Measurements from ENCODE around the gene C13orf46. TPM values are rescaled to one million over a fixed set of nuclear protein-coding genes. Genes with fewer than 3 reads are reported as not detected.

C13orf46 gene
- total and polyA plus RNA-seq, 2 of the 8 experiments (the other 6 are each of a cell fraction or from before 2014, with no cell fraction given) = 0.23 to 0.28 TPM

DNA sequence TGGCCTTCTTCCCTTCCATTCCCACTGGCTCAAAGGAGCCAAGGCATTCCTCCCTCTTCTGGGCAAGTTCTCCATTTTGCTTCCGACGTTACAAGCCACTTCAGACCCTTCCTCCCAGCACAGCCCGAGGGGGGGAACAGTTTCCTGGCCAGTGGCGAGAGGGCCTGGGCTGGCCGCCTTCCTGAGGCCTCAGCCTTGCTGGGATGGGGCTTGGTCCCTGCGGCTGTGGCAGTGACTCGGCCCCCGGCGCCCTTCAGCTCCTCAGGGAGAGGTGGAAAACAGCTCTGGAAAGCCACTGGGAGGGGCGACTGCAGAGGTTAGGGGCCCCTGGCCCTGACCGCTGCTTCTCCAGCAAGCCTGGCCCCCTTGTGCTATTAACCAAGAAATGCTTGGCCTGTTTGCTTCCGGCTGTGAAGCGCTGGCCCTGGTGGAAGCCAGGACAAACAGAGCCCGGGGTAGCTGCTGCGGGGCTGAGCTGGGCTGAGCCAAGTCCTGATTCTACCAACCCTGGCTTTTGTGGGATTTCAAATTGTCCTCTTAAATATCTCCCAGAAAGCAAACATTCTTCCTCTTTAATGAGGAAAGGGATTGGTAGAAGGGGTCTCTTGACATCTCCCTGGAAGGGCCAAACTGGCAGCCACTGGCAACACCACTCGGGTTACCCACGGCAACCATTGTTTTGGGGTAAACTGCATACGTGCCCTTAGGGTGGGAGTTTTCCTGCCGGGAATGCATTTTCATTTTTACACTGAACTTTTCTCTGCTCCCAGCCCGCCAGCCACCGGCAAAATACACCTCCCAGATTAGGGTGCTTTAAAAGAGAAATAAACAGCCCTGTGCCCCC is 38.7 kb downstream of the C13orf46 start:
- no peak overlapping the region for H3K18ac ChIP-seq (ENCODE audit: extremely low read depth, low read length)
- no peak overlapping the region for H3K27ac ChIP-seq (ENCODE audit: low read depth, low read length)
- CTCF ChIA-PET (ENCODE audit: partially characterized antibody) = interaction anchor here (1.1 to 1.2 kb wide), 2 partner anchors 12 to 121 kb away, joined by 3 read pairs; no protein-coding TSS in a partner anchor

More for the DNA sequence above, 38.7 kb downstream of the C13orf46 start:
- H3K9ac ChIP-seq (replicated peaks in 1 of 4; ENCODE audit: extremely low read depth in 1 of 4, low read depth in 3 of 4, low read length in 3 of 4) = no peak overlapping the region
- no peak overlapping the region for H4K91ac ChIP-seq (replicated peaks; ENCODE audit: insufficient read length, low read length)
- peaks cover 0 to 2% (median 0%) of the 10 kb centered on the region in 4 experiments; a peak in 3 of 7 replicates for H3K4me1 ChIP-seq (replicated peaks in 1 of 4; ENCODE audit: control insufficient read depth in 3 of 4, insufficient read depth in 4 of 4, low read length in 3 of 4)
- H4K20me1 ChIP-seq (replicated peaks in 1 of 2; ENCODE audit: control insufficient read depth in 1 of 2, insufficient read depth in 2 of 2, low read length in 2 of 2) = peaks cover 0 to 2% of the 10 kb centered on the region in 2 experiments
- no peak overlapping the region for H2BK20ac ChIP-seq (ENCODE audit: low read length)
- no peak overlapping the region for H3K4ac ChIP-seq (replicated peaks; ENCODE audit: insufficient read length, low read depth, low read length)
- H3K27me3 ChIP-seq (replicated peaks in 1 of 4; ENCODE audit: control insufficient read depth in 3 of 4, extremely low read depth in 1 of 4, insufficient read depth in 3 of 4, low read length in 3 of 4) = no peaks in the 10 kb centered on the region; a peak in 1 of 7 replicates
- H3K4me2 ChIP-seq (ENCODE audit: insufficient read depth in 1 of 2, low read depth in 2 of 2, low read length in 2 of 2) = no peak overlapping the region
- no peak overlapping the region for H2BK120ac ChIP-seq (replicated peaks; ENCODE audit: low read depth, low read length)
- WGBS, 2 experiments (ENCODE audit: extremely low coverage in 1 of 2, insufficient coverage in 1 of 2, insufficient read length in 1 of 2, insufficient replicate concordance in 2 of 2, low coverage in 1 of 2, low lambda C conversion rate in 2 of 2, missing lambda C conversion rate in 1 of 2) = 90% methylated on average over 19 of the region's 21 CpGs; no CpG with 5 or more reads in 1 of the 2 experiments
- peak overlapping the region; percentile 89 for H2AFZ ChIP-seq (ENCODE audit: low read length)
- H3K23ac ChIP-seq (ENCODE audit: insufficient read length) = no peak overlapping the region
- no peak overlapping the region for H2BK5ac ChIP-seq (ENCODE audit: low read depth, low read length)
- no peak overlapping the region for H3K14ac ChIP-seq (ENCODE audit: insufficient read length)
- FAIRE-seq = no peak
- POLR2A ChIA-PET (ENCODE audit: partially characterized antibody) = no interaction called here
- H3K4me3 ChIP-seq (ENCODE audit: extremely low read depth in 1 of 4, insufficient read depth in 2 of 4, low read depth in 3 of 4, low read length in 4 of 4) = no peak overlapping the region
- no peak overlapping the region for H2BK15ac ChIP-seq (ENCODE audit: low read length)
- no peaks in the 10 kb centered on the region for H3K79me2 ChIP-seq (ENCODE audit: control insufficient read depth in 1 of 2, insufficient read depth in 2 of 2, low read length in 2 of 2)
- H3K56ac ChIP-seq (replicated peaks; ENCODE audit: insufficient read length, low read depth, low read length) = no peak overlapping the region
- no peaks in the 10 kb centered on the region for H3K36me3 ChIP-seq (ENCODE audit: control insufficient read depth in 2 of 4, insufficient read depth in 4 of 4, low read length in 3 of 4)
- H2AK5ac ChIP-seq (ENCODE audit: low read depth, low read length) = no peak overlapping the region
- no peak overlapping the region for H2BK12ac ChIP-seq (ENCODE audit: low read depth, low read length)
- H3K23me2 ChIP-seq (ENCODE audit: low read depth, low read length) = no peaks in the 10 kb centered on the region
- H3K79me1 ChIP-seq (ENCODE audit: low read depth, low read length) = no peaks in the 10 kb centered on the region
- H3K9me3 ChIP-seq (ENCODE audit: insufficient read depth in 2 of 2, low read depth in 1 of 2, low read length in 1 of 2) = no peaks in the 10 kb centered on the region
- no peak overlapping the region for H4K5ac ChIP-seq (ENCODE audit: insufficient read length, low read depth, low read length)
- H4K8ac ChIP-seq (ENCODE audit: extremely low read depth, insufficient read depth, low read length) = peak overlapping the region; percentile 28; the same call in 1 of the 2 replicates
- DNase-seq (ENCODE audit: low read depth in 1 of 2, low spot score in 2 of 2) = peak in 1 of 2 experiments; percentile 59
- peak in 1 of 2 experiments; percentile 17; a peak in 1 of 4 replicates for TF ChIP-seq RAD21 (IDR thresholded peaks at IDR 0.05 in 1 of 2, conservative IDR thresholded peaks at IDR 0.05 in 1 of 2; ENCODE audit: low read depth in 2 of 2, low read length in 2 of 2)
- TF ChIP-seq BACH1 (IDR thresholded peaks at IDR 0.05; ENCODE audit: low read length) = no peak

All from H1 (cell line).